Activated T-cell treated with anti-CD3 and anti-CD28 coated beads for 4 hours (primary cell): ENCODE measurements around the gene NOTCH4.

Experiments used
- DNase-seq: peaks from one replicate; pipeline ENCODE4 v3.0.0-alpha.2; 2020

NOTCH4 gene

DNA sequence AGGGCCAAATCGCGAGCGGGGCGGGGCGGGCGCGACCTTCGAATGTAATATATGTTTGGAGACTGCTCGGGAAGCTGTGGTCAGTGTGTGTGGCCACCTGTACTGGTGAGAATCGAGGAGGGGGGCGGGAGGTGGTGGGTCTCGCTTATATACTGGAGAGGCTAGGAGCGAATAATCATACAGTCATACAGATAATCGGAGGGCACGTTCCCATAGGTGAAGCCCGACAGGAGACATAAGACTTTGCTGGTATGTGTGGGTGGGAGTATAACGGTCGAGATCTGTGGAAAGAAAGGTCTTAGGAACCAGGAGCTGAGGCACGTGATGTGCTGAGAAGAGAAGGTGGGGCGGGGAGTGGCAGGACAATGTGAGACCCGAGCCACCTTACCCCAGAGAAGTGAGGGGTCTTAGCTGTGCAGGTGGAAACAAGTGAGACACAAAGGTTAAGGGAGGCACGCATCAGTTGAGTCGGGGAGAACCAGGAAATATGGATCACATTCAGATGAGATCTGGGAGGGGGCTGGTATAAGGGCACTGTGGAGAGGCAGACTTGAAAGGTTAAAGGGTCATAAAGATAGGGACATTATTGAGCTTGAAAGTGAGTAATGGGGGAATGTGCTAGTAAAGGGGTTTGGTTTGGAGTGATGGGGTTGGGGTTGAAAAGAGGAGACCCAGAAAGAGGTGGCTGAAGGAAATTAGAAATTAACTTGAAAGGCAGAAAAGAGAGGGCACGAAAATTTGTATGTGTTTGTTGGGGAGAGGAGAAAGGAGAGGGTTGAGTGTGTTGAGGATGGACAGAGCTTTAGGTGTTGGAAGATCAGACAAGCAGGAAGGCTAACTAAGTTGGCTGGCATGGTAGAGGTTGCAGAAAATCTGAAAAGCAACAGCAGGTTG is 45.1 kb downstream of the NOTCH4 start:
- DNase-seq = no peak

DNA sequence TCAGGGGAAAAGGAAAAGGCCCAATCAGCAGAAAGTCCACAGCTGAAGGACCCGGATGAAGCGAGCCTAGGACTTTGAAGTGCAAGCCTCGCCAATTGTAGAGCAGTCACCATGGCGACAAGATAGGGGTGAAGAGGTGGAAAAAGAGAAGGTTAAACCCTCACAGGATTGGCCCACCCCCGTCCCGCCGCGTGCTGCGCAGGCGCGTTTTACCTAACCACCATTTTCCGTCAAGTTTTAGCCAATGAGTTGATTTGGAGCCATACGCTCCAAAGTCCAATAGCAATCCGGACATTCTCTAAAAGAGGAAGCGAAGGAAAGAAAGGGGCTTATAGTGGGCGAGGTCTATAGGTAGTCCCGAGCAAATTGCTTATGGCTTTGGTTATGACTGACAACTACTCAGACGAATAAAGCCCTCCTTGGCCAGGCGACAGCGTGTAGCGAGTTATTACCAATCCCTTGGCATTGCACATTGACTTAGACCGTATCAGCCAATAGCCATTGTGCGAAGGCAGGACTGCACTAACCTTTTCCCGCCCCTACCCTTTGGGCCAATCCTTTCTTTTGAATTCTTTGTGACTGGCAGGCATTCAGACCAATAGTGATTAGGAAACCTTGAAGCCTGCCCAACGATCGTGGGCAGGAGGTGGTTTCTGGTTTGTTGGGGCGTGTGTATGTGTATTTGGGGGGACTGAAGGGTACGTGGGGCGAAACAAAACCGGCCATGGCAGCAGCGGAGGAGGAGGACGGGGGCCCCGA is 45.9 kb downstream of the NOTCH4 start, which contains the start of gene RNF5:
RNF5 (plus strand) TSS at position 618 of the 759 bp plus-strand sequence; CDS start at position 725, 107 bp downstream.
- DNase-seq = peak; percentile 88

DNA sequence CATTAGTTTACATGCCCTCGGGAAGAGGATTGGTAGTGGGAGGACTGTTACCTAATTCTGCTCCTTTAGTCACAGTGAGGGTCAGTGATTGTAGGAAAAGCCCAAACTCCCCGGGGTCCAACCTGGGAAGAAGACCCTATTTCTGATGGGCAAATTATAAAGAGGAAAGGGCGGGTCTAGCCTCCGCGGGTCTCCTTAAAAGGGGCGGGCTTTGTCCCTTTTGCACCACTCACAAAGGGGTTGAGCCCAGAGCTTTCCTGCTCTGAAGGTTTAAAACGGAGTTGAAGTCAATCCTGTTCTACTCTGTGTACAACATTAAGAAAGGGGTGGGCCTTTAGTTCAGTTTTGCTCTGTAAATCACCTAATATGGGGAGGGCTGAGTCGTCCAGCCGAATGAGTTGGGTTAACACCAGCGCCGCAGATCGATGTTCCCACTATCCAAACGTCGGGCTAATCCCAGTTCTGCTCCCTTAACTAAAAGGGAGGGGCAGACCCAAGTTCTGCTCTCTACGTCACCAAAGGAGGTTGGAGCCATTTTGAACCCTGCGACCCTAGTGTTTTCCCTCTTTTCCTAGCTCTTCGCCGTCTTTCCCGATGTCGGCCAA is 46.6 kb downstream of the NOTCH4 start:
- no peak for DNase-seq

- DNase-seq = no peak
Measured at GRCh38 chr6:32176476-32177182, 47.2 kb downstream of the NOTCH4 start.

DNA sequence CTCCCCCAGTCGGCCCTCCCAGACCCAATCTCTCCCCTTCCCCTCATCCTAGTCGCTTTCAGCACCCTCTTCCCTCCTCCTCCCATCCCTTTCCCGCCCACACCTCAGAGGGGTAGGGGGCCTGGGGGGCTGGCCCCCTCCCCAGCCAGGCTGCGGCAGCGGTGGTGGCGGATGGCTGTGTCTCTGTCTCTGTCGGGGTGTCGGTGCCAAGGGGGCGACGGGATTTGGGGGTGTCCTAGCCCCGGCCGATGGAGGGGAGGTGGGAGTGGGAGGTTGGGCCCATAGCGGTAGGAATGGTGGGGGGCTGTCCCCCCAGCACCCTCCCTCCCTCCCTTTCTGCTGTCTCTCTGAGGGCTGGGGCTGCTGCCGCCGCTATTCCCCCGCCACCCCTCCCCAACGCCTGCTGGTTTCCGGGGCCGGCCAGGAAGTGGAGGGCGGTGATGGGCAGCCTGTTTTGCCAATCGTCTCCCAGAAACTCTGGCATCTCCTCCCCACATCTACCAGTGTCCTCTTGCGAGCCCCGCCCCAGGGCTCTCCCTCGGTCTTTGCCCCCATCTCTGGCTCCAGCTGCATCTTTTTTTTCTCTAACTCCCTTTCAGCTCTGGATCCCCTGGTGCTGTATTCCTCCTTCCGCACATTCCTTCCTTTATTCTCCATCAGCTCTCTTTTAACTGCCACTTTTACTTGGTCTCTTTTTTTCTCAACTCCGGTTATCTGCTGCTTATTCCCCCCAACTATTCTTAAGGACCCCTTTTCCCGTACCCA is 48.0 kb downstream of the NOTCH4 start, which contains the start of gene AGPAT1:
AGPAT1 (minus strand) TSS at position 374 of the 765 bp plus-strand sequence. CDS start 4,588 bp downstream, outside the sequence.
- DNase-seq = peak; percentile 95

- DNase-seq = no peak
Measured at GRCh38 chr6:32175322-32175710, 48.6 kb downstream of the NOTCH4 start.

DNA sequence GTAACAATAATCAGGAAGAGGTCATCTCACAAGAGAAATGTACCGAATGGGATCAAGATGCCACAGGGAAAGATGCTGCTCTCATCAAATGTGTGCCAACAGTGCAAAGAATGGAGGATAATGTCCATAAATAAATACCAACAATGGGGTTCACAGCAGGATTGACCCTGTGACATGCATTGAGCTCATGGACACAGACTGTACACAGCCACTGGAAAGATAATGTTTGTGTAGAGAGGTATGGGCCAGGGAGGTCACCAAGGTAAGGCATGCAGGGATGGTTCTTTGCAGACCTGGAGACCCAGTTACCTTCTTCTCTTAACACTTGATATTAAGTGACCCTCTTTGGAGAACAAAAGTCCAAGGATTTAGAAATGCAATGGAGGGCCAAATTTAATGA is 49.5 kb downstream of the NOTCH4 start:
- DNase-seq = no peak

DNA sequence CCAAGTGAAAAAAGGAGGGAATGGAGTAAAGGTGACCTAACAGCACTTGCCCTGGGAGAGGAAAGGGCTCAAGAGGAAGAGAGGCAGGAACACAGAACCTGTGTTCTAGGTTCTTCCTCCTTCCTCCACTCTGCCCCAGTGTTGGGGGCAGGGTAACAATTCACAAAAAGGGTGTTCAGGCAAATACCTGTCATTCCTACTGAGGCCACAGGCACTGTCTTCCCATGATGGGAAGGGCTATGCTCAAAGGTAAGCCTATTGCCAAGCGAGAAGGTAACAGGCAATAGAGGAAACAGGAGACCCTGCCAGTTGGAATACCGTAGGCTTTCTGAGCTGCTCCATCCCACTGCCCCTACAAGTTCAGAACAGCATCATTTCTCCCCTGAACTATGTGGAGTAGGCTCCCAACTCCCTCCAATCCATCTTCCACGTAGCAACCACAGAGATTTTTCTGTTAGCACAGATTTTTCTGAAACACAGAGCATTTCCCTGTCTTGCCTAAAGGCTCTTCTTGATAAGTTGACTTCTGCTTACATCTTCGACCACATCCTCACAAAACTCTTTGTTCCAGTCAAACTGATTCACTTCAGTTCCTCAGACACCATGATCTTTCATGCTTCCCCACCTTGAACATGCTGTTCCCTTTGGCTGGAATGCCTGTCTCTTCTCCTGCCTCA is 50.7 kb downstream of the NOTCH4 start:
- DNase-seq = no peak

DNA sequence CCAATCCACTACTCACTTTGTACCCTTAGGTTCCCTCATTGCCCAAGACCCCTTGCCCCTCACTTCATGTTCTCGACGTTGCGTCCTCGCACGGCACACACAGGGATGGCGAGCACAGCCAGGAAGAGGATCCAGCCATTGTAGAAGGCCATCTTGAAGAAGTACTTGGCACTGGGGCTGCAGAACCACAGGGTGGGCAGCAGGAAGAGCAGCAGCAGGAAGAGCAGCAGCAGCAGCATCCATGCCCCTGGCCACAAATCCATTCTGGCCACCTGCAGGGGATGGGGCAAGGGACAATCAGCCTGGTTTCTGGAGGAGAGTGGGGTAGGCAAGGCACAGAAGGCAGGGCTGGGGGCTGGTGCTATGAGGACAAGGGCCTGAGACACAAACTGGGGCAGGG is 52.6 kb downstream of the NOTCH4 start:
- no peak for DNase-seq

GRCh38 chr6:32170294-32170693 is 53.6 kb downstream of the NOTCH4 start:
- DNase-seq = no peak

DNA sequence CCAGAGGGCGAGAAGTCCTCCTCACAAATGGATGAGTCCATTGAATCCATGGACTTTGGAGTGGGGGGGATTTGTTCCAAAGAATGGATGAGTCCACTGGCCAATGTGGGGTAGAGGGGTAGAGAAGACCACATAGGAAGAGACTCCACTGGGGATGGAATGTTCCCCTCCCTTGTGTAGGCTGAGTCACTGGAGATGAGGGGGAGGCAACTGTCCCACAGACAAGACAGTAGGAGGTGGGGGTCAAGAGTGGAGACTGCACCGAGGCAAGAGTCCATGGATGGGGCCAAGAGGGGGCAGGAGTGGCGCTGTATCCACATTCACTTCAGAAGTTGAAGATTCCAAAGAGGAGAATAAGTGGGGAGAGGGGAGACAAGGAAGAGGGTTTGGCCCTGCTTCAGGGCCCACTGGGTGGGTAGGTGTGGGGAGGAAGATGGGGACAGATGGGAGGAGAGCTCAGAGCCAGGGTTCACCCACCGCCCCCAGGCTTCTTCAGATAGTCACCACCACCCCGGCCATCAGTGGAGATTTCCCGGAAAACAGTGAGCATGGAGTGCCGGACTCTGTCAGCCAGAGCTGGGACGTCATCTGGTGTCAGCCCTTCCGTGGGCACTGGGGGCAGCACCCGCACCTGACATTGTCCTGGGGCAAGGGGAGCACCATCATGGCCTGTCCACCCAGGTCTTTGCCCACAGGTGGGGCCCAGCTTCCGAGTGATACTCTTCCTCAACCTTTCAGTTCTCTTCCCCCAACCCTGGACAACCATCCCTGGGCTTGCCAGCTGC is 54.9 kb downstream of the NOTCH4 start:
- no peak for DNase-seq

- no peak for DNase-seq
Measured at GRCh38 chr6:32168350-32168749, 55.5 kb downstream of the NOTCH4 start.

- DNase-seq = no peak
Measured at GRCh38 chr6:32167761-32168262, 56.1 kb downstream of the NOTCH4 start.

DNA sequence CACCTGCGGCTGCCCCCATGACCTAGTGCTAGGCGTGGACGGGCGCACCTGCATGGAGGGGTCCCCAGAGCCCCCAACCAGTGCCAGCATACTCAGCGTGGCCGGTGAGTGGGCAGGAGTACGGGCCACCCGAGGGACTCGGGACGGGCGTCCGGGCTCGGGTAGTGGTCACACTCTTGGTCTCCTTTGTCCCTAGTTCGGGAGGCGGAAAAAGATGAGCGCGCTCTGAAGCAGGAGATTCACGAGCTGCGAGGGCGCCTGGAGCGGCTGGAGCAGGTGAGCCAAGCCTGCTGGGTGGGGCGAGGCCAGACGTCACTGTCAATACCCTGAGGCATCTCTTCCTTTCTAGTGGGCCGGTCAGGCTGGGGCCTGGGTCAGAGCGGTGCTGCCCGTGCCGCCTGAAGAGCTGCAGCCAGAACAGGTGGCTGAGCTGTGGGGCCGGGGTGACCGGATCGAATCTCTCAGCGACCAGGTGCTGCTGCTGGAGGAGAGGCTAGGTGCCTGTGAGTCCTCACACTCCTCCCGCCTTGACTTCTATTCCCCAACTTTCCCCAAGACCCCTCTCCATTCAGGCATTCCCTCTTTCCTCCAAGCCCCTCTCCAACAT is 56.6 kb downstream of the NOTCH4 start:
- no peak for DNase-seq

GRCh38 chr6:32166411-32167061 is 57.3 kb downstream of the NOTCH4 start:
- DNase-seq = no peak

GRCh38 chr6:32164295-32164694 is 59.6 kb downstream of the NOTCH4 start, which contains the start of gene EGFL8:
Gene EGFL8 (plus strand): TSS chr6:32164595. CDS start chr6:32166166, 1,571 bp downstream.
- DNase-seq = no peak

- no peak for DNase-seq
Measured at GRCh38 chr6:32163559-32164258, 60.2 kb downstream of the NOTCH4 start.

- DNase-seq = no peak
Measured at GRCh38 chr6:32158052-32158451, 65.8 kb downstream of the NOTCH4 start.
